WERI-Rb-1 (cell line): Measurements from ENCODE around the gene KCNJ16.

Experiments
- DNase-seq: peaks from one replicate; pipeline ENCODE4 v3.0.0-alpha.2; 2020
- H3K27ac ChIP-seq: fragments of 250-450 bp; sonication (Bioruptor Pico); 2 replicates; pipeline ENCODE4 v1.5.1; 2020; ENCODE audit warnings: mild to moderate bottlenecking, moderate library complexity
- H3K27me3 ChIP-seq: fragments of 250-450 bp; sonication (Bioruptor Pico); 2 replicates; pipeline ENCODE4 v1.5.1; 2021; ENCODE audit warnings: mild to moderate bottlenecking, low read depth, moderate library complexity; ENCODE audit not compliant: insufficient read depth, severe bottlenecking
- H3K36me3 ChIP-seq: fragments of 250-450 bp; sonication (Bioruptor Pico); 2 replicates; pipeline ENCODE4 v1.5.1; 2020; ENCODE audit warnings: mild to moderate bottlenecking, moderate library complexity
- H3K4me3 ChIP-seq: 2 replicates; pipeline ENCODE4 v1.5.1; 2011; ENCODE audit warnings: low read depth, mild to moderate bottlenecking, control low read depth, low read length
- H3K9me3 ChIP-seq: fragments of 250-450 bp; sonication (Bioruptor Pico); 2 replicates; pipeline ENCODE4 v1.5.1; 2021; ENCODE audit warnings: mild to moderate bottlenecking, moderate library complexity; ENCODE audit not compliant: severe bottlenecking
- TF ChIP-seq, protein P1 (sequence below): IDR thresholded peaks from 2 replicates; pipeline ENCODE4 v1.5.1; 2011; ENCODE audit warnings: low read depth, mild to moderate bottlenecking, control low read depth, inconsistent platforms, low read length

Gene KCNJ16

DNA sequence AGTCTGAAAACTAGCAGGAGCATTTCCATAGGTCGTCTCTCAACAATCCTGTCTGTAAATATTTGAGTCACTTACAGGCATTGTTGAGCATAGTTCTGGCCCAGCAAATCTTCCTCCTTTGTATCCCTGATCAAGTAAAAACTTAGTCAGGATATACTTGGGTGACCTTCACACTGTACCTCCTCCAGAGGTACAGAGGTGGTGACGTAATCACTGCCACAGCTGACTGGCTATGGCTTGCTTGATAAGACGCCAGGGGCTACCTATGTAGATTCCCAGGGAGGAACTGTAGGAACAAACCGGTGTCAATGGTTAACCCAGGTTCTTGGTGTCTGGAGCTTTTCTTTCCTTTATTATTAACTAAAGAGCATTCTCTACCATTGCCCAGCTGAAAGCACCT, at the start of gene KCNJ16:
TSS of gene KCNJ16 (plus strand) at position 270 of the 400 bp plus-strand sequence. CDS start 56,863 bp downstream, outside the sequence.
- no peak for DNase-seq
- Histone ChIP-seq H3K27ac (no peak within 1 kb of the TSS), H3K4me3 (no peak within 1 kb of the TSS), H3K27me3 (no peaks in the 10 kb centered on the region), H3K36me3 (no peaks in the 10 kb centered on the region), H3K9me3 (no peaks in the 10 kb centered on the region)
- TF ChIP-seq, protein P1, sequence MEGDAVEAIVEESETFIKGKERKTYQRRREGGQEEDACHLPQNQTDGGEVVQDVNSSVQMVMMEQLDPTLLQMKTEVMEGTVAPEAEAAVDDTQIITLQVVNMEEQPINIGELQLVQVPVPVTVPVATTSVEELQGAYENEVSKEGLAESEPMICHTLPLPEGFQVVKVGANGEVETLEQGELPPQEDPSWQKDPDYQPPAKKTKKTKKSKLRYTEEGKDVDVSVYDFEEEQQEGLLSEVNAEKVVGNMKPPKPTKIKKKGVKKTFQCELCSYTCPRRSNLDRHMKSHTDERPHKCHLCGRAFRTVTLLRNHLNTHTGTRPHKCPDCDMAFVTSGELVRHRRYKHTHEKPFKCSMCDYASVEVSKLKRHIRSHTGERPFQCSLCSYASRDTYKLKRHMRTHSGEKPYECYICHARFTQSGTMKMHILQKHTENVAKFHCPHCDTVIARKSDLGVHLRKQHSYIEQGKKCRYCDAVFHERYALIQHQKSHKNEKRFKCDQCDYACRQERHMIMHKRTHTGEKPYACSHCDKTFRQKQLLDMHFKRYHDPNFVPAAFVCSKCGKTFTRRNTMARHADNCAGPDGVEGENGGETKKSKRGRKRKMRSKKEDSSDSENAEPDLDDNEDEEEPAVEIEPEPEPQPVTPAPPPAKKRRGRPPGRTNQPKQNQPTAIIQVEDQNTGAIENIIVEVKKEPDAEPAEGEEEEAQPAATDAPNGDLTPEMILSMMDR: no peak

DNA sequence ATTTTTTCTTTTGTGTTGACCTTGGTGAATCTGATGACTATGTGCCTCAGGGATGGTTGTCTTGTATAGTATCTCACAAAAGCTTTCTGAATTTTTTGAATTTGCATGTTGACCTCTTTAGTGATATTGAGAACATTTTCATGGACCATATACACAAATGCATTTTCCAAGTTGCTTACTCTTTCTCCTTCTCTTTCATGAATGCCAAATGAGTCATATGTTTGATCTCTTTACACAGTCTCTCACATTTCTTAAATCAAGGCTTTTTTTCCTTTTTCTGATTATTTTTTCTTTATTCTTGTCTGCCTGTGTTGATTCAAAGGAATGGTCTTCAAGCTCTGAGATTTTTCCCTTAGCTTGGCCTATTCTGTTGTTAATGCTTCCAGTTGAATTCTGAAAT, 46.6 kb upstream of the KCNJ16 start:
- DNase-seq: no peak
- Histone ChIP-seq H3K27ac (no peak overlapping the region), H3K9me3 (no peaks in the 10 kb centered on the region), H3K27me3 (no peaks in the 10 kb centered on the region), H3K36me3 (no peaks in the 10 kb centered on the region), H3K4me3 (no peak overlapping the region)
- TF ChIP-seq, protein P1: no peak

DNA sequence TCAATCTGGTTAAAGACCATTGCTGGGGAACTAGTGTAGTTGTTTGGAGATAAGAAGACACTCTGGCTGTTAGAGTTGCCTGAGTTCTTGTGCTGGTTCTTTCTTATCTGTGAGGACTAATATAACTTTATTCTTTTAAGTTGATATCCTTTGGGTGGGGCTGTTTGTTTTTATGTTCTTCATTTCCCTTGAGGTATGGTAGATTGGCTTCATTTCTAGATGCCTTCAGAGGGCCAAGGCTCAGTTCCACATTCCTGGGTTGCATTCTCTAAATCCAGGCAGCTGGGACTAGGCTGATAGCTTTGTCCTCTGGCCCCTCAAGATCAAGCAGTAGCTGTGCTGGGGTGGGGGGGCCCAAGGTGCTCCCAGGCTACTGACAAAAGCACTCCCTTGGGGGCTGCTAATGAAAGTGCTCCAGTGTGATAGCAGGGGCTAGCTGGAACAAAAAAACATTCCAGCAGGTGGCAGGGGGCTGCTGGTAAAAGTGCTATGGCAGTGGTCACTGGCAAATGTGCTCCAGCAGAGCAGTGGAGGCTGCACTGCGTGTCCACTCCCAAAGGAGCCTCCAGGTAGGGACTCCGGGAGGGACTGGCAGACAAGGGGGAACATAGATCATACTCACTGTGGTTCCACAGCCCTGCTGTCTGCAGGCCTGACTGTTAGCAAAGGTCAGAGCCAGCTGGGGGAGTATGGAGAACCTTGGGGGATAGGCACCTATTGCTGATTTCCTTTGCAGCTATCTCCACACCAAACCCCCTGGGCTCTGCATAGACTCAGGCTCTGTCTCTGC, 45.9 kb upstream of the KCNJ16 start:
- Histone ChIP-seq H3K27ac (no peak overlapping the region), H3K36me3 (no peaks in the 10 kb centered on the region), H3K9me3 (no peaks in the 10 kb centered on the region), H3K27me3 (no peaks in the 10 kb centered on the region), H3K4me3 (no peak overlapping the region)
- TF ChIP-seq, protein P1: no peak
- DNase-seq: no peak

DNA sequence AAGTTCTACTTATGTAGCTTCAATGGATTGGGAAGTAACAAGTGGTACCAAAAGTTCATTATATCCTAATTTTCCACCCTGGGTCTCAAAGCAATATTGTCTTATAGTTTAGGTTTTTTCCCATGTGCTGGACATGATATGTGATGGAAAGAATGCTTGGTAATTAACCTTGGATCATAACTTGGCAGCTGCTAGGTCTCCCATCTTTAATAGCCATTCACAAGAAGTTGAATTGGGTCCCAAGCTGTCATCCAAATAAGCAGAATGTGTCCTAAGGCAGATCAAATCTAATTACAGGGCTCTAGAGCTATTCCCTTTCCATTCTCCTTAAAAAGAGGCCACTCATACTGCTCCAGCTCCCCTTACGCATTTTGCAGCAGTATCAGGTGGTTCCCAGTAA, 44.7 kb upstream of the KCNJ16 start:
- no peak overlapping the region for H3K4me3 ChIP-seq
- H3K27ac ChIP-seq: no peak overlapping the region
- no peak for DNase-seq

DNA sequence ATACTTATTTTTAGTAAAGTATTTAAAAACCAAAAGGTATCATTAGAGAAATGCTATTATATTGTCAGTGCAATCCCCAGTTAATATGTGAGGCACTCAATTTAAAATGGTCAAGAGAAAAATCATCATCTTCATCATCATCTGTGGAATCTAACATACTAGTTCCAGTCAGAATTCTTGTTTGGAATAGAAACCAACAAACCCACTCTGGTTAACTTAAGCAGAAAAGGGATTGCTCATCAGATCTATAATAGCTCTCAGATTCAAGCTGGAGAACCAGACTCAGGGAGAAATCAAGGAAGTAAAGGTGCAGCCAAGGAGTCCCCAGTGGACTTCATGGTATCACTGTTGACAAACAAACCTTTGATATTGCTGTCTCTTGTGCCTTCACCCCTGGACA, 43.7 kb upstream of the KCNJ16 start:
- Histone ChIP-seq H3K27me3 (no peaks in the 10 kb centered on the region), H3K36me3 (no peaks in the 10 kb centered on the region), H3K4me3 (no peak overlapping the region), H3K9me3 (no peaks in the 10 kb centered on the region), H3K27ac (no peak overlapping the region)
- TF ChIP-seq, protein P1: no peak
- DNase-seq: no peak

More for the DNA sequence above, 44.7 kb upstream of the KCNJ16 start:
- Histone ChIP-seq H3K36me3 (no peaks in the 10 kb centered on the region), H3K27me3 (no peaks in the 10 kb centered on the region), H3K9me3 (no peaks in the 10 kb centered on the region)
- TF ChIP-seq, protein P1: no peak

DNA sequence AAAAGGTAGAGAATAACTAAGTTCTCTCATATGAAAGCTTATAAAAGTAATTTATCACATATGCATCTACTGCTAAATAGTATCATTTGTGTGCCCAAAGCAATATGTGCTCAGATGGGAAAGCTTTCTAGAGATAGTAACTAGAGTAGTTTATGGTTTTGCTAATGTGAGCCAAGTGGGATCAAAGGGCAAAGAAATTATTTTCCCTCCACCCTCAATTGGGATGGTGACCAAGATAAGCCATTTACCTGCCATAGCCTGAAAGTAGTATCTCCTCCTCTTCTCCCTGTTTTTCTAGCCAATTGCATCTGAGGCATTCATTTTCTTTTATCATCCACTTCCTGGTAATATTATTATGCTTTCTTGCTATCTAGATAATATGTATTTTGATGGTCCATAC, 41.9 kb upstream of the KCNJ16 start:
- no peaks in the 10 kb centered on the region for H3K9me3 ChIP-seq
- no peaks in the 10 kb centered on the region for H3K27me3 ChIP-seq
- H3K4me3 ChIP-seq: no peak overlapping the region
- no peak overlapping the region for H3K27ac ChIP-seq
- no peaks in the 10 kb centered on the region for H3K36me3 ChIP-seq
- TF ChIP-seq, protein P1: no peak
- no peak for DNase-seq
